Measurements from ENCODE around the gene DCP1A.

Gene DCP1A

DNA sequence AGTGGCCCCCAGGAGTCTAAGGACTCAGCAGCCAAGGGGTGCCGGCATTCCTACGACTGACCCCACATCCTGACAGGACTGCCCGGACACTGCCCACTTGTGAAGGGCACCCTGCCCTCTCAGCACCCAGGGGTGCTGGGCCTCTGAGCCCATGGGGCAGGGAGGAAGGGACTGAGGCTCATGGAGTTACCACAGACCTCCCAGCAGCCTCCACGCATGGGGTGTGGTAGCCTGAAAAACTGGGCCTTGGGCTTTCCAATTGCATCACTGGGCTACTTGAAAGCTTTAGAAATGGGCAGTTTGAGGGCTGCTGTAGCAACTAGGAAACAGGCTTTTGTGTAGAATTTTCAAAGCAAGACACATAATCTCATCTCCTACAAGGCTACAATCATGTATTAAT is 104.7 kb downstream of the DCP1A start:
- no peak for DNase-seq

DNA sequence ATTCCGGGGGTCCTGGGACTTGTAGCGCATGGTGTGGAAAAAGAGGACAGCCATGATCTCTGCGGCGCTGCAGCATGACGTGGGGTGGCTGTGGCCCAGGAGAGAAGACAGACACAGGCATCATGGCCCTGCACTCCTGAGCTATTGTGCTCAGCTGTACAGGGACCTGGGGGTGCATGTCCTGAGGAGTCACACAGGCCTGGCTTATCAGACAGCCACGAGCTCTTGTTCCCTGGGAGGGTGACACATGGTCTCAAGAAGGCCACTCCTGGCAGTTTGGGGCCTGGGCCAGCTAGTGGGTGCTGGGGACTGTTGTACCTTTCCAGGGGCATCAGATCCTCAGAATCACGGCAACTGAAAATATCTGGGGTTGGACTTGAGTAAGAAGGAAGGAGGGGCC is 105.2 kb downstream of the DCP1A start:
- no peak for DNase-seq

DNA sequence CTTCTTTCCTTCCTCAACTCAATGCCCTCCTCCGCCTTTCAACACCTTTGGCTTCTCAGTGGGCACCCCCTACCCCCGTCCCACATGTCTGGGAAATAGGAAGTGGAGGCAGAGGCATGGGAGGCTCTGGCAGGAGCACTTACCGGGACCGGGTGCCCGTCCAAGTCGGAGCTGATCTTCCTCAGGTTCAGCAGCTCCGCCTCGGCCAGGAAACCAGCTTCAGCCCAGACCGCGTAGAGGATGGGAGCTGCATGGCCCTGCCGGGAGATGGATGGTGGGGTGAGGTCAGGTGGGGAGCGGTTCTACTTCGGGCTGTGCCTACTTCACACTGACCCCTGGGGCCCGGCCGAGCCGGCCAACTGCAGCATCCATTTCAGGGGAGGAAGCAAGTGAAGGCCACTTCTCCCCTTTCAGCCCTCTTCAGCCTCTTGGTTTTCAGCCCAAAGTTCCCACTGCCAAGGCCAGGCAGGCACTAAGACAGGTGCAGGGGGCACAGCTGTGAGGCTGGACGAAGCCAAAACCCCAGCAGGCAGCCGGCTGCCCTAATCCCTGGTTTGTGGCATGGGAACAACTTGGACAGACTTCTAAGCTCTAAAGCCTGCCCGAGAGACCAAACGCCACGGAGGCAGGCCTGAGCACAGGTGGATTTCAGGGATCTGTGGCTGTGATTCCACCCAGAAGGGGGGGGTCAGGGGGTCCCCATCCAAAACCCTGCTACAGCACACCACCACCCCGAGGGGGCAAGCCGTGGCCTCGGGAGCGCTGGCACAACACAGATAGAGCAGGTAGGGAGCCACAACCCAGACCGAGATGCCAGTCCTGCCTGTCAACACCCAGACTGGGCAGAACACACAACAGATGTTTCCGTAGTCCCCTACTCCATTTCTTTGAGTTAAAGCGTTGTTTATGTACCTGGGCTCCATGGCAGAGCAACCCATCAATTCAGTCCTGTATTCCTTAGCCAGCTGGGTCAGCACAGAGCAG is 106.1 kb downstream of the DCP1A start:
- DNase-seq = no peak

DNA sequence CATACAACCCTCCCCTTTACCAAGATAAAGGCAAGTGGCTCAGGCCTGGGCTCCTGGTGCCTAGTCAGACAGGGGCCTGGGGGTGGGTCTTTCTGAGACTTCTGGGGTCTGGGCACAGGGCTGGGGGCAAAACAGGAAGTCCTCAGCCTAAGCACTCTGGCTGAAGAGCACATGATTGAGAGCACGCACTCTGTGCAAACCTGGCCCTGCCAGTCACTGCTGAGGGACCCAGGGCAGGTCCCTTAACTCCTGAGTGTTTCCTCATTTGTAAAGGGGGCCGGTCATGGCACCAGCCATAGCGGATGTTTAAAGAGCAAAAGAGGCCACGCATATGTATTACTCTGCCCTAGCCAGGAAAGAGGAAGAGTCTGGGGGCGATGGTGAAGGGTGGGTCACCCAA is 107.5 kb downstream of the DCP1A start:
- no peak for DNase-seq

DNA sequence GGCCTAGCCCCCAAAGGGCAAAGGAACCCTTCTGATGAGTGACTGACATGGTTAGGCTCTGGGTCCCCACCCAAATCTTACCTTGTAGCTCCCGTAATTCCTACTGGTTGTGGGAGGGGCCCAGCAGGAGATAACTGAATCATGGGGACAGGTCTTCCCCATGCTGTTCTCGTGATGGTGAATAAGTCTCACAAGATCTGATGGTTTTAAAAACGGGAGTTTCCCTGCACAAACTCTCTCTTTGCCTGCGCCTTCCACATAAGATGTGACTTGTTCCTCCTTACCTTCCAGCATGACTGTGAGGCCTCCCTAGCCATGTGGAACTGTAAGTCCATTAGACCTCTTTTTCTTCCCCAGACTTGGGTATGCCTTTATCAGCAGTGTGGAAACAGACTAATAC is 108.5 kb downstream of the DCP1A start:
- no peak for DNase-seq

DNA sequence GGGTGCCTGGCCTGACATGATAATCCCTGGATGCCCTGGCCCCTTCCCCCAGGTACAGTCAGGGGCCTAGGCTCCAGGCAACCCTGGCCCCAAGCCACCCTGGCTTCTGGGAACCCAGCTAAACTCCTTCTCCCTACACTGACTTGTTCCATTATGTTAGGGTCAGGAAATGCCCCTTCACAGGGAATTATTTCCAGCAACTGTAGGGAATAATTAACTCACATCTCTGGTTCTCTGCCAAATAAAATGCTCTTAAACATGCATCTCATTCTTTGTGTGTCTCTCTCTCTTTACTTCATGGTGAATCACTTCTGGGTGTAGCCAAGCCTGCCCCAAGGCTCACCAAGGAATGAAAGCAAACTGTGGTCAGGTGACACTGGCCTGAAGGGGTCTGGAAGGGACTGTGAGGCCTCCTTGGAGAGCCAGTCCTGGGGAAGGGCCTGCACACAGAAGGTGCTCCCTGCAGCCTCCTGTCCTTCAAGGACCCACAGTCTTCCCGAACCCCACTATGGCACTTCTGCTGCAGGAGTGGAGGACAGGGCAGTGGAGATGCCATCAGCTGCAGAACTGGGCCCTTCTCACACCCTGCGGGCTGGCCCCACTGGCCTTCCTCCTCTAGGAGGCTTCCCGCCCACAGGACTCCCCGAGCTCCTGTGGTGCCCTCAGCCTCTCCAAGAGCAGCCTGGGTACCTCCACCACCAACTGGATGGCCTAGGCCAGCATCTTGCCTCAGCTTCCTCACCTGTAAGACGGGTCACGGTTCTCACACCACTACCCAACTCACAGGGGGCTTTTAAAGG is 109.1 kb downstream of the DCP1A start:
- DNase-seq = no peak

DNA sequence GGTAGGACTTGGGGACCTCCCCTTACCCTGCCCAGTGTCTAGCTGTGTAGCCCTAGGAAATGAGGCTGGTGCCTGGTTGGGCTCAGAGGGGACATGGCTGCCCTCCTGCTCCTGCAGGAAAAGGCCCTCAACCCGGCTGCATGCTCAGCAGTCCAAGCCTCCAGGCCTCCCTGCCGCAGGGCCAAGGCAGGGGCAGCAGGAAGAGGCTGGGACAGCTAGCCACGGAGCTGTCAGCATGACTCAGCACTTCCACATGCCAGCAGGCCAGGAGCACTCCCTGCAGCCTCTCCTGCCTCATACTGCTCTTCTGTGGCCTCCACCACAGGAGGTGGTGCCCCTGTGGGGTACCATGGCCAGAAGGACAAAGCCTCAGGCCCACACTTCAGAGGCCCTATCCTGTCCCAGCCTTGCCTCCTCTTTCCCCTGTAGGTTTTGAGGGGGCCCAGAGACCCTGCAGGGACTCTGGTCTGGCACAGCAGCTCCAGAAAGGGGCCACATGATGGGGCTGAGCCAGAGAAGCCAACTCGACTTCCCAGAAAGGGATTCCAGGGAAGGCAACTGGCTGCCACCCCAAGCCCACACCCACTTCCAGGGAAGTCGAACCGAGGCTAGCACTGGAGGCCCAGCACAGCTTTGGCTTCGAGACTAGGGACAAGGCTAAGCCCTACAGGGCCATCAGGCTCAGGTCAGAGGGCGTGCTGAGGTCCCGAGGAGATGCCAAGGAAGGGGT is 111.1 kb downstream of the DCP1A start:
- no peak for DNase-seq

DNA sequence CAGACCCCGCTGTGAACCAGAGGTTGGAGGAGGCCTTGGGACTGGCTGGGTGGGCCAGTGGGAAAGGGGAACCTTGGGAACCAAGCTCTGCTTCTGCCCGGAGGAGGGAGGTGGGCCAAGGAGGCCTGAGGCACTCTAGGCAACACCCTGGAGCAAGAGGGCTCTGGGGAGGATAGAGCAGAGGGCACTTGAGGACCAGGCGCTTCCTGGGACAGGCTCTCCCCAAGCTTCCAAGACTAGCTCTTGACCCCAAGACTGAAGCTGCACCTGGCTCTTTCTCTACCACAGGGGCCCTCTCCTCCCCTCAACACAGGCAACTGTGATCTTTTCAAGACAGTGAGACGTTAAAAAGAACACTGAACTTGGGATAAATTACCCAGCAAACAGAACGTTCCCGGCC is 111.8 kb downstream of the DCP1A start:
- no peak for DNase-seq

DNA sequence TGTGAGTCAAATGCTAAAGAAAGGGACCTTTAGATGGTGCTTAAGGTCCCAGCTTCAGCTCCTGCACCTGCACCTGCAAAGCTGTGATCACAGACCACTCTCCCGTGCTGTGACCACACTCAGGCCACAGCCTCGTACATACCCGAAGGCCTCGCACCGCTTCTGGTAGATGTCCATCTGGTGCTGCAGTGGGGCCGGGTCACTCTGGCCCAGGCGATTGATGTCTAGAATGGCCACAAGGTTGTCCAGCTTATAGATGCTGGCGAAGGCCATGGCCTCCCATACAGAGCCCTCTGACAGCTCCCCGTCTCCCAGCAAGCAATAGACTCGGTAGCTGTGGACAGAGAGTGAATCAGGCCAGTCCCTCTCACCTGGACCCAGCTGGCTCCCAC is 112.5 kb downstream of the DCP1A start:
- no peak for DNase-seq

DNA sequence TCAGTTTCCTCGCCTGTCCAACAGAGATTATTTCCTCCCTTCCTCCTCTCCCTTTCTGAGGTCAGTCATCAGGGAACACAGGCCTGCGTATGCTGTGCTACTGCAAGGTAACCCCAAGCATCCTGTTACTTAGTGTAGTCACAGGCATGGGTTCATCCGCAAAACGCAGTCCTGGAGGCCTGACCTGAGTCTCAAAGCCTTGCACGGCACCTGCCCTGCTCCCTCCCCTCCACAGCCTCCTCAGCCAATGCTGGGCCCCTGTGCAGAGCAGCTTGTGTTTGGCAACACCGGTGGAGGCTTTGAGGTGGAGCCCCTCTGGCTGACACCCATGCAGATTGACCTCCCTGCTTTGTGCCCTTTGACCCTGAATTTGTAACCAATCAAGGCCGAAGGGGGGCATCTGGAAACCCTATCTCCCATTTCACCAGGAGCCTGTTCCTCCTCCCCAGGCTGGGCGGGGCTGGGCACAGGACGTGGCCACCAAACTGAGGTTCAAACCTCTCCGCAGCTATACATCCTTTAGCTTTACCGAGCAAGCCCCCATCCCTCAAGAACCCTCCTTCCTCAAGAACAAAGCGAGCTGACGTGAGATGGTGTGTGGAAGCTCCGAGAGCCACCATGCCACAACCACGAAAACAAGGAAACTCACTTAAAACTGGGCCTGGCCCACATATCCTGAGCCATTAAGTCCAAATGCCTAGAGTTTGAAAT is 113.1 kb downstream of the DCP1A start:
- no peak for DNase-seq

Measured in NCI-H446 (cell line).